HepG2 (cell line): ENCODE measurements around the gene FITM2. TPM values are rescaled to one million over a fixed set of nuclear protein-coding genes. Genes with fewer than 3 reads are reported as not detected.

ENCODE experiments used
- DMTF1 ChIP-seq: sonication (generic); formaldehyde crosslinking; IDR thresholded peaks from 2 replicates; pipeline ENCODE4 v1.4.0; 2020; ENCODE audit warnings: mild to moderate bottlenecking, missing genetic modification reagents
- ELF3 ChIP-seq: IDR thresholded peaks from 2 replicates; pipeline ENCODE4 v1.6.1; 2016; ENCODE audit warnings: missing genetic modification reagents, missing compliant biosample characterization
- HNRNPLL ChIP-seq: fragments of 200-400 bp; formaldehyde crosslinking; IDR thresholded peaks from 2 replicates; pipeline ENCODE4 v1.6.1; 2017; ENCODE audit warnings: mild to moderate bottlenecking, low read depth, low read length; ENCODE audit not compliant: poor library complexity, severe bottlenecking
- NAIF1 ChIP-seq: sonication (generic); formaldehyde crosslinking; IDR thresholded peaks from 2 replicates; pipeline ENCODE4 v1.5.0; 2020; ENCODE audit warnings: mild to moderate bottlenecking, missing genetic modification reagents, borderline replicate concordance
- PHF20 ChIP-seq: sonication (generic); formaldehyde crosslinking; IDR thresholded peaks from 2 replicates; pipeline ENCODE4 v1.5.0; 2020; ENCODE audit warnings: mild to moderate bottlenecking, missing genetic modification reagents
- UBTF ChIP-seq: sonication (generic); formaldehyde crosslinking; IDR thresholded peaks from 2 replicates; pipeline ENCODE4 v1.4.0; 2020; ENCODE audit warnings: mild to moderate bottlenecking, missing genetic modification reagents
- ZGPAT ChIP-seq: IDR thresholded peaks from 2 replicates; pipeline ENCODE4 v1.6.1; 2016; ENCODE audit warnings: mild to moderate bottlenecking
- ZNF224 ChIP-seq: sonication (generic); formaldehyde crosslinking; IDR thresholded peaks from 2 replicates; pipeline ENCODE4 v1.5.0; 2020; ENCODE audit warnings: mild to moderate bottlenecking, missing genetic modification reagents
- ZNF383 ChIP-seq: sonication (generic); formaldehyde crosslinking; IDR thresholded peaks from 2 replicates; pipeline ENCODE4 v1.4.0; 2020; ENCODE audit warnings: missing genetic modification reagents, mild to moderate bottlenecking, borderline replicate concordance
- ZNF543 ChIP-seq: sonication (generic); formaldehyde crosslinking; IDR thresholded peaks from 2 replicates; pipeline ENCODE4 v1.4.0; 2020; ENCODE audit warnings: mild to moderate bottlenecking, missing genetic modification reagents
- ZNF562 ChIP-seq: sonication (generic); formaldehyde crosslinking; IDR thresholded peaks from 2 replicates; pipeline ENCODE4 v1.8.0; 2022; ENCODE audit warnings: missing genetic modification reagents, borderline replicate concordance
- ZNF747 ChIP-seq: sonication (generic); formaldehyde crosslinking; IDR thresholded peaks from 2 replicates; pipeline ENCODE4 v1.8.1; 2023; ENCODE audit warnings: missing genetic modification reagents, mild to moderate bottlenecking, borderline replicate concordance
- ZNF839 ChIP-seq: sonication (generic); formaldehyde crosslinking; IDR thresholded peaks from 2 replicates; pipeline ENCODE4 v1.4.0; 2020; ENCODE audit warnings: missing genetic modification reagents, mild to moderate bottlenecking, borderline replicate concordance
- polyA plus RNA-seq, 8 experiments: library from polyadenylated mRNA; depleted of rRNA in 3 of 8; stranded (reverse) in 7 of 8; unstranded in 1 of 8; fragments of >200 nt; fragmentation: Illumina TruSeq in 4 of 8; extraction: Trizol in 4 of 8; gene quantifications; 2 replicates each; pipeline versions ENCODE4 v1.2.1 to v1.2.3, GENCODE V29; 2011 to 2016; ENCODE audit warnings: low read depth in 4 of 8, missing spikeins in 1 of 8, mixed read lengths in 1 of 8; ENCODE audit not compliant: insufficient read depth in 1 of 8
- total RNA-seq, 5 experiments: library from RNA; depleted of rRNA; stranded (reverse); fragments of >200 nt; fragmentation: Illumina TruSeq; extraction: Trizol; gene quantifications; 2 replicates each; pipeline ENCODE4 v1.2.3, GENCODE V29; 2016; ENCODE audit warnings: low read depth in 1 of 5
- TF ChIP-seq, protein P1 (sequence below): sonication (generic); formaldehyde crosslinking; IDR thresholded peaks from 2 replicates; pipeline ENCODE4 v1.4.0; 2020; ENCODE audit warnings: missing genetic modification reagents, borderline replicate concordance
- TF ChIP-seq, protein P2 (sequence below): sonication (generic); formaldehyde crosslinking; IDR thresholded peaks from 2 replicates; pipeline ENCODE4 v1.5.0; 2020; ENCODE audit warnings: mild to moderate bottlenecking, missing genetic modification reagents, moderate library complexity

FITM2 gene
- total and polyA plus RNA-seq, 2 of the 13 experiments (the other 11 are each of a cell fraction or from before 2014, with no cell fraction given), result 9.6 to 24.5 TPM

GRCh38 chr20:44310664-44311639 is at the start of gene FITM2 (continued):
- TF ChIP-seq, protein P1, sequence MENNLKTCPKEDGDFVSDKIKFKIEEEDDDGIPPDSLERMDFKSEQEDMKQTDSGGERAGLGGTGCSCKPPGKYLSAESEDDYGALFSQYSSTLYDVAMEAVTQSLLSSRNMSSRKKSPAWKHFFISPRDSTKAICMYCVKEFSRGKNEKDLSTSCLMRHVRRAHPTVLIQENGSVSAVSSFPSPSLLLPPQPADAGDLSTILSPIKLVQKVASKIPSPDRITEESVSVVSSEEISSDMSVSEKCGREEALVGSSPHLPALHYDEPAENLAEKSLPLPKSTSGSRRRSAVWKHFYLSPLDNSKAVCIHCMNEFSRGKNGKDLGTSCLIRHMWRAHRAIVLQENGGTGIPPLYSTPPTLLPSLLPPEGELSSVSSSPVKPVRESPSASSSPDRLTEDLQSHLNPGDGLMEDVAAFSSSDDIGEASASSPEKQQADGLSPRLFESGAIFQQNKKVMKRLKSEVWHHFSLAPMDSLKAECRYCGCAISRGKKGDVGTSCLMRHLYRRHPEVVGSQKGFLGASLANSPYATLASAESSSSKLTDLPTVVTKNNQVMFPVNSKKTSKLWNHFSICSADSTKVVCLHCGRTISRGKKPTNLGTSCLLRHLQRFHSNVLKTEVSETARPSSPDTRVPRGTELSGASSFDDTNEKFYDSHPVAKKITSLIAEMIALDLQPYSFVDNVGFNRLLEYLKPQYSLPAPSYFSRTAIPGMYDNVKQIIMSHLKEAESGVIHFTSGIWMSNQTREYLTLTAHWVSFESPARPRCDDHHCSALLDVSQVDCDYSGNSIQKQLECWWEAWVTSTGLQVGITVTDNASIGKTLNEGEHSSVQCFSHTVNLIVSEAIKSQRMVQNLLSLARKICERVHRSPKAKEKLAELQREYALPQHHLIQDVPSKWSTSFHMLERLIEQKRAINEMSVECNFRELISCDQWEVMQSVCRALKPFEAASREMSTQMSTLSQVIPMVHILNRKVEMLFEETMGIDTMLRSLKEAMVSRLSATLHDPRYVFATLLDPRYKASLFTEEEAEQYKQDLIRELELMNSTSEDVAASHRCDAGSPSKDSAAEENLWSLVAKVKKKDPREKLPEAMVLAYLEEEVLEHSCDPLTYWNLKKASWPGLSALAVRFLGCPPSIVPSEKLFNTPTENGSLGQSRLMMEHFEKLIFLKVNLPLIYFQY (CRISPR knock-in tag), result peak; percentile 53
- peak; percentile 98 for TF ChIP-seq UBTF (CRISPR knock-in tag)
- no peak for TF ChIP-seq DMTF1
- peak; percentile 61; the same call in 1 of the 2 replicates for TF ChIP-seq ZNF383
- peak; percentile 90; the same call in 1 of the 2 replicates for TF ChIP-seq ZNF224 (CRISPR knock-in tag)
- peak; percentile 96 for TF ChIP-seq PHF20
- peak; percentile 88 for TF ChIP-seq HNRNPLL
- peak; percentile 99 for TF ChIP-seq ZGPAT (CRISPR knock-in tag)
- TF ChIP-seq ELF3 (CRISPR knock-in tag), result peak; percentile 88
- 0 out of 2 replicates have a peak, but pooled peaks have one; percentile 37 for TF ChIP-seq NAIF1 (CRISPR knock-in tag)
- TF ChIP-seq, protein P2, sequence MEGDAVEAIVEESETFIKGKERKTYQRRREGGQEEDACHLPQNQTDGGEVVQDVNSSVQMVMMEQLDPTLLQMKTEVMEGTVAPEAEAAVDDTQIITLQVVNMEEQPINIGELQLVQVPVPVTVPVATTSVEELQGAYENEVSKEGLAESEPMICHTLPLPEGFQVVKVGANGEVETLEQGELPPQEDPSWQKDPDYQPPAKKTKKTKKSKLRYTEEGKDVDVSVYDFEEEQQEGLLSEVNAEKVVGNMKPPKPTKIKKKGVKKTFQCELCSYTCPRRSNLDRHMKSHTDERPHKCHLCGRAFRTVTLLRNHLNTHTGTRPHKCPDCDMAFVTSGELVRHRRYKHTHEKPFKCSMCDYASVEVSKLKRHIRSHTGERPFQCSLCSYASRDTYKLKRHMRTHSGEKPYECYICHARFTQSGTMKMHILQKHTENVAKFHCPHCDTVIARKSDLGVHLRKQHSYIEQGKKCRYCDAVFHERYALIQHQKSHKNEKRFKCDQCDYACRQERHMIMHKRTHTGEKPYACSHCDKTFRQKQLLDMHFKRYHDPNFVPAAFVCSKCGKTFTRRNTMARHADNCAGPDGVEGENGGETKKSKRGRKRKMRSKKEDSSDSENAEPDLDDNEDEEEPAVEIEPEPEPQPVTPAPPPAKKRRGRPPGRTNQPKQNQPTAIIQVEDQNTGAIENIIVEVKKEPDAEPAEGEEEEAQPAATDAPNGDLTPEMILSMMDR, result peak; percentile 100
- TF ChIP-seq ZNF747 (CRISPR knock-in tag), result peak; percentile 82; the same call in 1 of the 2 replicates
- peak; percentile 94; the same call in 1 of the 2 replicates for TF ChIP-seq ZNF543 (CRISPR knock-in tag)
- TF ChIP-seq ZNF562 (CRISPR knock-in tag), result no peak
- no peak; the same call in 1 of the 2 replicates for TF ChIP-seq ZNF839 (CRISPR knock-in tag)
